Measurements from ENCODE around the gene DDR1. TPM values are rescaled to one million over a fixed set of nuclear protein-coding genes. Genes with fewer than 3 reads are reported as not detected.
A peak's percentile ranks its signal among the peaks of the same experiment; 100 is the strongest.

Gene DDR1
- total RNA-seq, 1 experiment from 2014 or later: 141 TPM

- peak; percentile 93 for DNase-seq (ENCODE audit: low spot score)
- in situ Hi-C loops (cut with HindIII; ENCODE audit: low sequenced_read_pairs): no loop called here
These were observed 6.7 kb upstream of the DDR1 start for GRCh38 chr6:30877419-30878262.

- DNase-seq (ENCODE audit: low spot score): no peak
These were observed 4.5 kb upstream of the DDR1 start for GRCh38 chr6:30879684-30880427.

GRCh38 chr6:30880698-30881252, 3.5 kb upstream of the DDR1 start:
- DNase-seq (ENCODE audit: low spot score): no peak
- in situ Hi-C loops (cut with HindIII; ENCODE audit: low sequenced_read_pairs): no loop called here

More at GRCh38 chr6:30879684-30880427, 4.5 kb upstream of the DDR1 start:
- in situ Hi-C loops (cut with HindIII; ENCODE audit: low sequenced_read_pairs): no loop called here

- in situ Hi-C loops (cut with HindIII; ENCODE audit: low sequenced_read_pairs): no loop called here
- no peak for DNase-seq (ENCODE audit: low spot score)
These were observed 2.7 kb upstream of the DDR1 start for GRCh38 chr6:30881392-30882203.

- in situ Hi-C loops (cut with HindIII; ENCODE audit: low sequenced_read_pairs): no loop called here
- DNase-seq (ENCODE audit: low spot score): no peak
These were observed 2.0 kb upstream of the DDR1 start for GRCh38 chr6:30882204-30882758.

GRCh38 chr6:30882759-30883684, 1.3 kb upstream of the DDR1 start:
- in situ Hi-C loops (cut with HindIII; ENCODE audit: low sequenced_read_pairs): no loop called here
- DNase-seq (ENCODE audit: low spot score): no peak

- in situ Hi-C loops (cut with HindIII; ENCODE audit: low sequenced_read_pairs): no loop called here
These were observed 482 bp downstream of the DDR1 start for GRCh38 chr6:30884521-30885480.

GRCh38 chr6:30885481-30885998, 1.2 kb downstream of the DDR1 start:
- in situ Hi-C loops (cut with HindIII; ENCODE audit: low sequenced_read_pairs): no loop called here
- DNase-seq (ENCODE audit: low spot score): peak; percentile 55

More at GRCh38 chr6:30884521-30885480, 482 bp downstream of the DDR1 start:
- peak; percentile 59 for DNase-seq (ENCODE audit: low spot score)

GRCh38 chr6:30885999-30886896, 1.9 kb downstream of the DDR1 start:
- in situ Hi-C loops (cut with HindIII; ENCODE audit: low sequenced_read_pairs): no loop called here
- DNase-seq (ENCODE audit: low spot score): peak; percentile 78

GRCh38 chr6:30886897-30887255, 2.6 kb downstream of the DDR1 start:
- in situ Hi-C loops (cut with HindIII; ENCODE audit: low sequenced_read_pairs): no loop called here
- DNase-seq (ENCODE audit: low spot score): no peak

GRCh38 chr6:30887901-30888815, 3.8 kb downstream of the DDR1 start:
- DNase-seq (ENCODE audit: low spot score): no peak
- in situ Hi-C loops (cut with HindIII; ENCODE audit: low sequenced_read_pairs): no loop called here

- DNase-seq (ENCODE audit: low spot score): no peak
- in situ Hi-C loops (cut with HindIII; ENCODE audit: low sequenced_read_pairs): no loop called here
These were observed 4.6 kb downstream of the DDR1 start for GRCh38 chr6:30888816-30889495.

GRCh38 chr6:30889496-30889885, 5.2 kb downstream of the DDR1 start:
- no peak for DNase-seq (ENCODE audit: low spot score)
- in situ Hi-C loops (cut with HindIII; ENCODE audit: low sequenced_read_pairs): no loop called here

GRCh38 chr6:30889921-30890645, 5.8 kb downstream of the DDR1 start:
- in situ Hi-C loops (cut with HindIII; ENCODE audit: low sequenced_read_pairs): no loop called here
- DNase-seq (ENCODE audit: low spot score): no peak

Data from G401 (cell line).